Pons (tissue), 1 donor: Measurements from ENCODE around the gene CD300LD.
"Not testable (repeated sequence)": the region's sequence is repeated elsewhere in the genome, so short reads cannot be mapped to it uniquely, and the experiment has no call there.

ENCODE experiments used
- DNase-seq: peaks from one replicate; pipeline ENCODE4 v3.0.0-alpha.2; 2016; ENCODE audit warnings: low spot score

CD300LD gene

GRCh38 chr17:74592087-74592990 is at the start of gene CD300LD:
Gene CD300LD, minus strand, starts transcription at chr17:74592283. Its CDS starts 81 bp downstream, at chr17:74592202.
- DNase-seq: no peak

GRCh38 chr17:74641224-74641957 is 49.3 kb upstream of the CD300LD start:
- DNase-seq: no peak

GRCh38 chr17:74639704-74640151 is 47.6 kb upstream of the CD300LD start:
- peak; percentile 56 for DNase-seq

GRCh38 chr17:74637926-74638325 is 45.8 kb upstream of the CD300LD start:
- DNase-seq: no peak

- no peak for DNase-seq
These were observed 45.2 kb upstream of the CD300LD start for GRCh38 chr17:74637265-74637664.

GRCh38 chr17:74636541-74637085 is 44.5 kb upstream of the CD300LD start:
- DNase-seq: not testable (repeated sequence)

- no peak for DNase-seq
These were observed 43.3 kb upstream of the CD300LD start for GRCh38 chr17:74635418-74635817.

- DNase-seq: no peak
These were observed 41.2 kb upstream of the CD300LD start for GRCh38 chr17:74633326-74633725.

- no peak for DNase-seq
These were observed 40.5 kb upstream of the CD300LD start for GRCh38 chr17:74632617-74633016.

- DNase-seq: peak; percentile 76
These were observed 39.7 kb upstream of the CD300LD start for GRCh38 chr17:74631468-74632450.

- not testable (repeated sequence) for DNase-seq
These were observed 38.2 kb upstream of the CD300LD start for GRCh38 chr17:74630251-74630650.

GRCh38 chr17:74625661-74626060 is 33.6 kb upstream of the CD300LD start:
- no peak for DNase-seq

- DNase-seq: no peak
These were observed 32.0 kb upstream of the CD300LD start for GRCh38 chr17:74624131-74624530.

- peak; percentile 47 for DNase-seq
These were observed 31.6 kb upstream of the CD300LD start, which contains the start of gene CD300E for GRCh38 chr17:74623693-74624093. Gene CD300E, minus strand, starts transcription at chr17:74623738. Its CDS starts 117 bp downstream, at chr17:74623621.

GRCh38 chr17:74619077-74619673 is 27.1 kb upstream of the CD300LD start:
- DNase-seq: no peak

GRCh38 chr17:74618451-74618850 is 26.4 kb upstream of the CD300LD start:
- DNase-seq: no peak

- DNase-seq: no peak
These were observed 24.6 kb upstream of the CD300LD start for GRCh38 chr17:74616696-74617095.

- no peak for DNase-seq
These were observed 20.0 kb upstream of the CD300LD start for GRCh38 chr17:74612046-74612445.

GRCh38 chr17:74610108-74610507 is 18.0 kb upstream of the CD300LD start:
- no peak for DNase-seq

GRCh38 chr17:74608511-74608910 is 16.4 kb upstream of the CD300LD start:
- no peak for DNase-seq

- no peak for DNase-seq
These were observed 15.1 kb upstream of the CD300LD start for GRCh38 chr17:74607221-74607620.
